ENCODE results near the gene ZNF780B. TPM values are rescaled to one million over a fixed set of nuclear protein-coding genes. Genes with fewer than 3 reads are reported as not detected.

Gene ZNF780B
- total RNA-seq, 1 experiment from 2014 or later, result 10.2 TPM

DNA sequence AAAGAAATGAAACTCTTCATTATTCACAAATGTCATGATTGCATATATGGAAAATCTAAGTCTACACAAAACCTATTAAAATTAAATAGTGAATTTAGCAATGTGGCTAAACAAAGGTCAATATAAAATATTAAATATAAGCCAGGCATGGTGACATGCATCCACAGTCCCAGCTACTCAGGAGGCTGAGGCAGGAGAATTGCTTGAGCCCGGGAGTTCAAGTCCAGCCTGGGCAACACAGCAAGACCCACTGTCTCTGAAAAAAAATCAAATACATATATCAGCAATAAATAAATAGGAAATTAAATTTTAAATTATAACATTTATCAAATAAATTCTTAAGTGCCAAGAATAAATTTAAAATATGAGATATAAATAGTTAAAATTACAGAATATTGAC, 73.1 kb downstream of the ZNF780B start:
- no peak for DNase-seq (ENCODE audit: low spot score)

Other genes starting within 250 kb of the ZNF780B start
- 26.3 and 30.7 TPM in 2 replicates for gene DYRK1B, start 222.1 kb downstream of the ZNF780B start, total RNA-seq (2014; rRNA removed; shearing (Covaris generic))
- gene FBL, start 209.9 kb downstream of the ZNF780B start, total RNA-seq (2014; rRNA removed; shearing (Covaris generic)), result 575 and 717 TPM in 2 replicates
- gene FCGBP, start 121.6 kb downstream of the ZNF780B start, total RNA-seq (2014; rRNA removed; shearing (Covaris generic)), result 10.1 and 14.8 TPM in 2 replicates
- gene PSMC4, start 85.1 kb downstream of the ZNF780B start, total RNA-seq (2014; rRNA removed; shearing (Covaris generic)), result 284 and 351 TPM in 2 replicates
- gene ZNF546, start 59.2 kb downstream of the ZNF780B start, total RNA-seq (2014; rRNA removed; shearing (Covaris generic)), result not detected in 2 replicates
- gene ZNF780A, start 34.7 kb upstream of the ZNF780B start, total RNA-seq (2014; rRNA removed; shearing (Covaris generic)), result 9.3 and 11.9 TPM in 2 replicates
- gene MAP3K10, start 135.2 kb upstream of the ZNF780B start, total RNA-seq (2014; rRNA removed; shearing (Covaris generic)), result 9.7 and 15.2 TPM in 2 replicates
- gene TTC9B, start 162.2 kb upstream of the ZNF780B start, total RNA-seq (2014; rRNA removed; shearing (Covaris generic)), result 0.94 TPM in 1 of 2 replicates, not detected in the other
- gene CCNP, start 170.5 kb upstream of the ZNF780B start, total RNA-seq (2014; rRNA removed; shearing (Covaris generic)), result 0.23 and 1.2 TPM in 2 replicates
- 223 and 251 TPM in 2 replicates for gene AKT2, start 229.1 kb upstream of the ZNF780B start, total RNA-seq (2014; rRNA removed; shearing (Covaris generic))

Data from HT-29 (cell line).